HS-5 (cell line): ENCODE measurements around the gene HSD17B4.
"Not testable (repeated sequence)": the region's sequence is repeated elsewhere in the genome, so short reads cannot be mapped to it uniquely, and the experiment has no call there.

Source experiments
- DNase-seq: peaks from one replicate; pipeline ENCODE4 v3.0.0-alpha.2; 2012; ENCODE audit warnings: low read depth

Gene HSD17B4

GRCh38 chr5:119435436-119436132 is 16.7 kb upstream of the HSD17B4 start:
- DNase-seq = no peak

DNA sequence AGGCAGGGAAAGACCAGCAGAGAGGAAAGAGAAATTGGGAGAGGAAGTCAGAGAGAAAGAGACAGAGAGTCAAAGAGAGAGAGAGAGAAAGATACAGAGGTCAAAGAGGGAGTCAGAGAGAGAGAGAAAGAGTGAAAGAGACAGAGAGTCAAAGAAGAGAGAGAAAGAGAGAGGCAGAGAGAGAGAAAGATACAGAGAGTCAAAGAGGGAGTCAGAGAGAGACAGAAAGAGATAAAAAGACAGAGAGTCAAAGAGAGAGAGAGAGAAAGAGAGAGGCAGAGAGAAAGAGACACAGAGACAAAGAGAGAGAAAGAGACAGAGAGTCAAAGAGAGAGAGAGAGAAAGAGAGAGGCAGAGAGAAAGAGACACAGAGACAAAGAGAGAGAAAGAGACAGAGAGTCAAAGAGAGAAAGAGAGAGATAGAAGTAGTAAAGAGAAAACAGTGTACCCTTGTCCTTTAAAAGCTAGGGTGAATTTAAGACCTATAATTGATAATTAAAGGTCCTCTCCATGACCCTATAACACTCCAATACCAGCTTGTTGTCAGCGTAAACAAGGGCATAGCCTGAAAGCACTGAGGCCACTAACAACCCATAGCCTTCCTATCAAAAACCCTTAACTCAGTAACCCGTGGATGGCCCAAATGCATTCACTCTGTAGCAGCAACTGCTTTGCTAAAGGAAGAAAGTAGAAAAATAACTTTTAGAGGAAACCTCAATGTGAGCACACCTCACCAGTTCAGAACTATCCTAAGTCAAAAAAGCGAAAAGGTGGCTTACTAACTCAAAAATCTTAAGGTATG is 14.3 kb upstream of the HSD17B4 start:
- not testable (repeated sequence) for DNase-seq

GRCh38 chr5:119438587-119438917 is 13.7 kb upstream of the HSD17B4 start:
- not testable (repeated sequence) for DNase-seq

- DNase-seq = no peak
These were observed 13.1 kb upstream of the HSD17B4 start for GRCh38 chr5:119439140-119439631.

DNA sequence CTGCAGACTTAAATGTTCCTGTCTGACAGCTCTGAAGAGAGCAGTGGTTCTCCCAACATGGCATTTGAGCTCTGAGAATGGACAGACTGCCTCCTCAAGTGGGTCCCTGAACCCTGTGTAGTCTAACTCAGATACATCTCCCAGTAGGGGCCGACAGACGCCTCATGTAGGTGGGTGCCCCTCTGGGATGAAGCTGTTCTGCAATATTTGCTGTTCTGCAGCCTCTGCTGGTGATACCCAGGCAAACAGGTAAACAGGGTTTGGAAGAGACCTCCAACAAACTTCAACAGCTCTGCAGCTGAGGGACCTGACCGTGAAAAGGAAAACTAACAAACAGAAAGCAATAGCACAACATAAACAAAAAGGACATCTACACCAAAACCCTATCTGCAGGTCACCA is 12.7 kb upstream of the HSD17B4 start:
- DNase-seq = not testable (repeated sequence)

DNA sequence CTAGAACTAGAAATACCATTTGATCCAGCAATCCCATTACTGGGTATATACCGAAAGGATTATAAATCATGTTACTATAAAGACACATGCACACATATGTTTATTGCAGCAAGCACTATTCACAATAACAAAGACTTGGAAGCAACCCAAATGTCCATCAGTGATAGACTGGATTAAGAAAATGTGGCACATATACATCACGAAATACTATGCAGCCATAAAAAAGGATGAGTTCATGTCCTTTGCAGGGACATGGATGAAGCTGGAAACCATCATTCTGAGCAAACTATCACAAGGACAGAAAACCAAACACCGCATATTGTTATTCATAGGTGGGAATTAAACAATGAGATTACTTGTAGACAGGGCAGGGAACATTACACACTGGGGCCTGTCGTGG is 7.7 kb upstream of the HSD17B4 start:
- DNase-seq = not testable (repeated sequence)

DNA sequence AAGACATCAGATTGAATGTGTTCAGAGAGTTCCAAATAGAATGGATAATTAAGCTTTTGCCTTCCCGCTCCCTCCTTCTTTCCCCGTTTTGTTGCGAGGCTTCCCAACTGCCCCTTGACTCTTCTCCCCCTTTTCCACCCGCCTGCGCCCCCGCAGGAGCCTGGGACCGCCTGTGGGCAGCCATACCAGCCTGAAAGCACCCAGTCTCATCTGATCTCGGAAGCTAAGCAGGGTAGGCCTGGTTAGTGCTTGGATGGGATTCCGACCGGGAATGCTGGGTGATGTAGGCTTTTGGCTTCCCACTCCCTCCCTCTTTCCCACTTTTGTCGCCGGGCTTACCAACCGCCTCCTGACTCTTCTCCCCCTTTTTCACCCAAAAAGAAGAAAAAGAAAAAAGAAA is 6.8 kb upstream of the HSD17B4 start:
- no peak for DNase-seq

DNA sequence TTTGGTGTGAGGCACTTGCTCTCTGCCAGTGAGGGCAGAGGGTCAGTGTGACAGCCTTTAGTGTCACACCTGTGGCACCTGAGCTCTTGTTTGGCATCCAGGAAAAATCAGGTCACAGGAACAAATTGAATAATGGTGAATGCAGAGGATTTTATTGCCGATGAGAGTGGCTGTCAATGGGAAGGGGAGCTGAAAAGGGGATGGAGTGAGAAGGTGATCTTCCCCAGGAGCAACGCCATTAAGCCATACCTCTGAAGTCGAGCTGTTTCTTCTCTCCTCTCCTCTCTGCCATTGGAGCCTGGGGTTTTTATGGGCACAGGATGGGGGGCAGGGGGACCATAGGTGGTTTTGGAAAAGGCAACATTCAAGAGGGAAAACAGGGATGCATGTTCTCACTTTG is 2.4 kb upstream of the HSD17B4 start:
- DNase-seq = no peak

GRCh38 chr5:119450627-119451026 is 1.7 kb upstream of the HSD17B4 start:
- DNase-seq = not testable (repeated sequence)

DNA sequence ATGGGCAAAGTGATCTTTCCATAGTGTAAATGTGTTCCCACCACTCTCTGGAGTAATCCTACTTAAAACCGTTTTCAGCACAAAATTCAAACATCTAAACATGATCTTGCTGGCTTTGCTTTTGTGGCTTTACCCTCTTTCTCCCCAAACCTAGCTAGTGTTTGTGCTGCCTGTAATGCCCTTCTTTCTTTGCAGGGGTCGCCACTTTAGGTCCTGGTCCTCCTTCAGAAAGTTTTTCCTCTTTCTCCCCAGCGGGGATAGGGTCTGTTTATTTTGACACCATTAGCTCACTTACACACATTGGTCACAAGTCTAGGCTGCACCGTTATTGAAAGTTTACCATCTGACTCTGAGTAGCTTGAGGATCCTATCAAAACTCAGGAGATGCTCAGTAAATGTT is 736 bp upstream of the HSD17B4 start:
- no peak for DNase-seq

DNA sequence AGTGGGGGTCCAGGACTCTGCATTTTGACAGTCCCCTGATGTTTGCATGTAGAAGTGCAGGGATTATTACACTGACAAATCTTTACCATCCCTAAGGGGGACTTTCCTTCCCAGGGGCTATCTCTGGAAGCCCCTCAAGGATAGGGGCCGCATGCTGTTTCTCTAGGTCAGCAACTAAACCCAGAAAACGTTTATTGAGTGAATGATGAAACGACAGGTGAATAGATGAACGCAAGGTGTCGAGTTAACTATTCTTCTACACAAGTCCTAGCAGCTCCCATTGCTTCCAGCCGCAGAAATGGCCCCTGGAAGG is 281 bp upstream of the HSD17B4 start:
- no peak for DNase-seq

- DNase-seq = no peak
These were observed 710 bp downstream of the HSD17B4 start for GRCh38 chr5:119453040-119453373.

DNA sequence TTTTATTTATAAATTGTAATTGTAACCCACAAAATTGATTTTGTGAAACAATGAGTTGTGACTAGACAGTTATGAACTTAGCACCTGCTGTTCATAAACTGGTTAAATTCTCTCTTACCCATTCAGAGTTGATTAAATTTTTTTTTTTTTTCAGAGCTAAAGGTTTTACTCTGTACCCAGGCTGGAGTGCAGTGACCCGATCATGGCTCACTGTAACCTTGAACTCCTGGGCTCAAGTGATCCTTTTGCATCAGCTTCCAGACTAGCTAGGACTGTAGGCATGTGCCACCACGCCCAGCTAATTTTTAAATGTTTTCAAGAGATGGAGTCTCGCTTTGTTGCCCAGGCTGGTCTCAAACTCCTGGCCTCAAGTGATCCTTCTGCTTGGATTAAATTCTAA is 1.9 kb downstream of the HSD17B4 start:
- no peak for DNase-seq

GRCh38 chr5:119458911-119459632 is 6.8 kb downstream of the HSD17B4 start:
- DNase-seq = no peak

GRCh38 chr5:119465640-119466039 is 13.3 kb downstream of the HSD17B4 start:
- no peak for DNase-seq

DNA sequence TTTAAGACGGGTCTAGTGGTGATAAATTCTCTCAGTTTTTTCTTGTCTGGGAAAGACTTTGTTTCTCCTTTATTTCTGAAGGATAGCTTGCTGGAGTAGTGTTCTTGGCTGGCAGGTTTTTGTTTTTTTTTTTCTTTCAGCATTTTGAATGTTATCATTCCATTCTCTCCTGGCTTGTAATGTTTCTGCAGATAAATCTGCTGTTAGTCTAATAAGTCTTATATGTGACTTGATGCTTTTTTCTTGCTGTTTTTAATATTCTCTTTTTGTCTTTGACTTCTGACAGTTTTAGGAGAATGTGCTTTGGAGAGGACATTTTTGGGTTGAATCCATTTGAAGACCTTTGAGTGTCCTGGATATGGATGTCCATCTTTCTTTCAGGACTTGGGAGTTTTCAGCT is 16.0 kb downstream of the HSD17B4 start:
- DNase-seq = no peak

DNA sequence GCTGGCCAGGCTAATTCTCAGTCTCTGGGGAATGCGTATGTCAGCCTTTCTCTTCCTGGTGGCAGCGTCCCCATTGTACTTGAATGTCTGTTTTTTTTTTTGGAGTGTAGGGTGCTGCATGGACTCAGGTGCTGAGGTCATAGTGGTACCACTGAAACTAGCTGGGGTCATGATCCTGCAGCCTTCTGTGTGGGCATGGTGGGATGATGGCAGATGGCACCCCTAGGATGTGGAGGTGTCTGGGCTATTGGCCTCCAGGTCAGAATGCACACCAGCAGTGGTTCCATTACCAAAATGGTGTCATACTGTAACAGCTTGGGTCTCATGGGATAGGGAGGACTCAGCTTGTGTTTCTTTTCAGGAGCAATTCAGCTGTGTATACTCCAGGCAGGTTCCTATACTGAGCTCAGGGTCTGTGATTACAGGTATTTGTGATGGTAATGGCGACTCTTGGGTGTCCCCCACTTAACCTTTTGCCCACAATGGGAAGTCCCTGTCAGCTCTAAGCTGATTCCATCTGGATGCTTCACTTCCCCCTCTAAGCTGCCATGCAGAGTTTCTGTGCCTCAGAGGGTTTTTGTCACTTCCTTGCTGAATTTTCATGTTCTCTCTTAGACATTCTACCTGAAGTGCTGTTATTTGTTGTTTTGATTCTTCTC is 17.9 kb downstream of the HSD17B4 start:
- no peak for DNase-seq

GRCh38 chr5:119470851-119471451 is 18.7 kb downstream of the HSD17B4 start:
- DNase-seq = no peak

DNA sequence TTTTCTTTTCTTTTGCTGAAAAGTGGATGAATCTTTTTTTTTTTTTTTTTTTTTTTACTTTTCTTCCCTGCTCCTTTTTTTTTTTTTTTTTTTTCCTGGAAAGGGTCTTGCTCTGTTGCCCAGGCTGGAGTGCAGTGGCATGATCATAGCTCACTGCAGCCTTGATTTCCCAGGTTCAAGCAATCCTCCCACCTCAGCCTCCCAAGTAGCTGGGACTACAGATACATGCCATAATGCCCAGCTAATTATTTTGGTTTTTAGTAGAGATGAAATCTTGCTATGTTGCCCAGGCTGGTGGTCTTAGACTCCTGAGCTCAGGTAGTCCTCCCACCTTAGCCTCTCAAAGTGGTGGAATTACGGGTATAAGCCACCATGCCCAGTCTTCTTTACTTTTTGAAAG is 20.9 kb downstream of the HSD17B4 start:
- no peak for DNase-seq

DNA sequence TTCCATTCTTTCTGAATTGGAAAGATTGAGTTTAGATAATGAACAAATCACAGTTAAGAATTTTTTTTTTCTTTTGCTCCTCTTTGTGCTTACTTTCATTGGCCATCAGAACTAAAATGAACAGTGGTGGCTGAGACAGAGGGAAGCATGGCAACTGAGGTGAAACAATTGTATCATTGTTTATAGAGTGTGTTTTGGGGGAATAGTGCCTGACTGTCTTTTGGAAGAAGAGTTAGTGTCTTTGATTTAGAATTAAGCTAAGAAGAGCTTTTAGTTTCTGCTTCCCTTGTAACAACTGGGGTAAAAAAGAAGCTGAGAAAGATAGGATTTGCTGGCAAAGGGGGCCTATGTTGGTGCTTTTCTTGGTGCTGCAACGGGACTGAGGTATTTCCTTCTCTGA is 24.0 kb downstream of the HSD17B4 start:
- no peak for DNase-seq

DNA sequence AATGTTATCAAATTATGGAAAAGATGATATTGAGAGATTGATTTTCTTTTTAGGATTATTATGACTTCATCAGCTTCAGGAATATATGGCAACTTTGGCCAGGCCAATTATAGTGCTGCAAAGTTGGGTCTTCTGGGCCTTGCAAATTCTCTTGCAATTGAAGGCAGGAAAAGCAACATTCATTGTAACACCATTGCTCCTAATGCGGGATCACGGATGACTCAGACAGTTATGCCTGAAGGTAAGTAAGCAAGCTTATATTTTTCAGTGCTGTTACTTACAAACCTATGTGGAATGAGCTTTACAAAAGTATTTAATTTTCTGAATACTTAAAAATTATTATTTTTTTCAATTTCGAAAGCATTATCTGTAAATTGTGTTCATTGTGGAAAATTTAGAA is 26.5 kb downstream of the HSD17B4 start:
- DNase-seq = no peak

DNA sequence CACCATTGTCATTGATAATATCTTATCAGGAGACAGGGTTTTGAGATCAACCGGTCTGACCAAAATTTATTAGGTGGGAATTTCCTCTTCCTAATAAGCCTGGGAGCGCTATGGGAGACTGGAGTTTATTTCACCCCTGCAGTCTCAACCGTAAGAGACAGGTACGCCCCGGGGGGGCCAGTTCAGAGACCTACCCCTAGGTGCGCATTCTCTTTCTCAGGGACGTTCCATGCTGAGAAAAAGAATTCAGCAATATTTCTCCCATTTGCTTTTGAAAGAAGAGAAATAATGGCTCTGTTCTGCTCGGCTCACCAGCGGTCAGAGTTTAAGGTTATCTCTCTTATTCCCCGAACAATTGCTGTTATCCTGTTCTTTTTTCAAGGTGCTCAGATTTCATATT is 28.3 kb downstream of the HSD17B4 start:
- not testable (repeated sequence) for DNase-seq
